Retinal pigment epithelial cell (primary cell): ENCODE data around the gene ANKRD31.
"Not testable (repeated sequence)": the region's sequence is repeated elsewhere in the genome, so short reads cannot be mapped to it uniquely, and the experiment has no call there.

Source experiments
- DNase-seq: peaks from one replicate; pipeline ENCODE4 v3.0.0-alpha.2; 2010; ENCODE audit warnings: low read depth
- H3K4me3 ChIP-seq: 2 replicates; pipeline ENCODE4 v1.5.1; 2011; ENCODE audit warnings: mild to moderate bottlenecking, low read length, control low read depth, moderate library complexity
- CTCF ChIP-seq: conservative IDR thresholded peaks from 2 replicates; pipeline ENCODE4 v1.5.1; 2011; ENCODE audit warnings: low read depth, low read length, control low read depth, inconsistent platforms

ANKRD31 gene

GRCh38 chr5:75088648-75089047 is 148.0 kb downstream of the ANKRD31 start:
- no peak for DNase-seq
- no peak for TF ChIP-seq CTCF

GRCh38 chr5:75081510-75081909 is 155.2 kb downstream of the ANKRD31 start:
- DNase-seq, result no peak
- no peak for TF ChIP-seq CTCF
- H3K4me3 ChIP-seq, result no peak overlapping the region

More at GRCh38 chr5:75088648-75089047, 148.0 kb downstream of the ANKRD31 start:
- no peak overlapping the region for H3K4me3 ChIP-seq

- not testable (repeated sequence) for H3K4me3 ChIP-seq, DNase-seq
Measured at GRCh38 chr5:75079346-75079745, 157.3 kb downstream of the ANKRD31 start.

GRCh38 chr5:75078027-75078426 is 158.7 kb downstream of the ANKRD31 start:
- TF ChIP-seq CTCF, result no peak
- DNase-seq, result no peak

GRCh38 chr5:75072061-75072460 is 164.6 kb downstream of the ANKRD31 start:
- no peak for DNase-seq
- no peak overlapping the region for H3K4me3 ChIP-seq
- TF ChIP-seq CTCF, result no peak

More at GRCh38 chr5:75078027-75078426, 158.7 kb downstream of the ANKRD31 start:
- H3K4me3 ChIP-seq, result no peak overlapping the region

GRCh38 chr5:75071100-75071499 is 165.6 kb downstream of the ANKRD31 start:
- no peak overlapping the region for H3K4me3 ChIP-seq
- DNase-seq, result no peak
- TF ChIP-seq CTCF, result no peak

- H3K4me3 ChIP-seq, result no peak overlapping the region
- no peak for TF ChIP-seq CTCF
- DNase-seq, result no peak
Measured at GRCh38 chr5:75067434-75067833, 169.2 kb downstream of the ANKRD31 start.
